ENCODE results near the gene TSHZ1.

DNA sequence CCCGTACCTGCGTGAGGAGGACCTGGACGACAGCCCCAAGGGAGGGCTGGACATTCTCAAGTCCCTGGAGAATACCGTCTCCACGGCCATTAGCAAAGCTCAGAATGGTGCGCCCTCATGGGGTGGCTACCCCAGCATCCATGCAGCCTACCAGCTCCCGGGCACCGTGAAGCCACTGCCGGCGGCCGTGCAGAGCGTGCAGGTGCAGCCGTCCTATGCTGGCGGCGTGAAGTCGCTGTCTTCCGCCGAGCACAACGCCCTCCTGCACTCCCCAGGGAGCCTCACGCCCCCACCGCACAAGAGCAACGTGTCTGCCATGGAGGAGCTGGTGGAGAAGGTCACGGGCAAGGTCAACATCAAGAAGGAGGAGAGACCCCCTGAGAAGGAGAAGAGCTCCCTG, 76.4 kb downstream of the TSHZ1 start:
- TF ChIP-seq, protein P1, sequence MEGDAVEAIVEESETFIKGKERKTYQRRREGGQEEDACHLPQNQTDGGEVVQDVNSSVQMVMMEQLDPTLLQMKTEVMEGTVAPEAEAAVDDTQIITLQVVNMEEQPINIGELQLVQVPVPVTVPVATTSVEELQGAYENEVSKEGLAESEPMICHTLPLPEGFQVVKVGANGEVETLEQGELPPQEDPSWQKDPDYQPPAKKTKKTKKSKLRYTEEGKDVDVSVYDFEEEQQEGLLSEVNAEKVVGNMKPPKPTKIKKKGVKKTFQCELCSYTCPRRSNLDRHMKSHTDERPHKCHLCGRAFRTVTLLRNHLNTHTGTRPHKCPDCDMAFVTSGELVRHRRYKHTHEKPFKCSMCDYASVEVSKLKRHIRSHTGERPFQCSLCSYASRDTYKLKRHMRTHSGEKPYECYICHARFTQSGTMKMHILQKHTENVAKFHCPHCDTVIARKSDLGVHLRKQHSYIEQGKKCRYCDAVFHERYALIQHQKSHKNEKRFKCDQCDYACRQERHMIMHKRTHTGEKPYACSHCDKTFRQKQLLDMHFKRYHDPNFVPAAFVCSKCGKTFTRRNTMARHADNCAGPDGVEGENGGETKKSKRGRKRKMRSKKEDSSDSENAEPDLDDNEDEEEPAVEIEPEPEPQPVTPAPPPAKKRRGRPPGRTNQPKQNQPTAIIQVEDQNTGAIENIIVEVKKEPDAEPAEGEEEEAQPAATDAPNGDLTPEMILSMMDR (IDR thresholded peaks at IDR 0.05) = no peak
- no peak for TF ChIP-seq POLR2A (IDR thresholded peaks at IDR 0.05)
- TF ChIP-seq EP300 (IDR thresholded peaks at IDR 0.05) = no peak
